HCT116 (cell line): ENCODE results near the gene RNF214. TPM values are rescaled to one million over a fixed set of nuclear protein-coding genes. Genes with fewer than 3 reads are reported as not detected.

ENCODE experiments used
- ATAC-seq: fragments of 200-7000 bp; cut with Tn5 transposase; 2 replicates; pipeline ENCODE4 v1.9.1; 2020; ENCODE audit warnings: mild to moderate bottlenecking, moderate library complexity
- BruUV-seq: library from RNA; stranded (reverse); fragments of 400-500 nt; replicated peaks from 2 replicates; lab custom pipeline; 2021; lab: Mats Ljungman, UMichigan
- CTCF ChIA-PET: fragments of 300-600 bp; sonication (Branson Sonifier 250); formaldehyde crosslinking; loops from one replicate; lab custom pipeline; 2021; ENCODE audit warnings: antibody characterized with exemption; lab: Charles Lee
- POLR2A ChIA-PET: fragments of 300-600, 350-600 bp; sonication (Branson Sonifier 250); formaldehyde crosslinking; loops from one replicate; lab custom pipeline; 2021; ENCODE audit warnings: antibody characterized with exemption; lab: Charles Lee
- RAD21 ChIA-PET, 2 experiments: fragments of 300-600 bp; sonication (Branson Sonifier 250); formaldehyde crosslinking; loops; one replicate each; lab custom pipeline; 2023; ENCODE audit warnings: low total read pairs in 2 of 2; ENCODE audit not compliant: uncharacterized antibody in 2 of 2, unreplicated experiment in 2 of 2, low non-redundant PET in 1 of 2; lab: Charles Lee
- DNase-seq: peaks from one replicate; pipeline ENCODE4 v3.0.0-alpha.2; 2010; ENCODE audit warnings: low read depth, low spot score
- H2AFZ ChIP-seq: fragments of 200-600 bp; shearing (Covaris generic), sonication (generic); 2 replicates; pipeline ENCODE4 v1.6.1; 2017; ENCODE audit warnings: low read depth, mixed run types, mixed read lengths, antibody characterized with exemption, low read length; ENCODE audit not compliant: poor library complexity, severe bottlenecking
- H3K27ac ChIP-seq: 2 replicates; pipeline ENCODE4 v1.5.1; 2012; ENCODE audit warnings: low read depth, low read length
- H3K27me3 ChIP-seq: fragments of 200-600 bp; sonication (generic); 2 replicates; pipeline ENCODE4 v1.6.1; 2016; ENCODE audit warnings: mixed run types, low read length, mixed read lengths; ENCODE audit not compliant: insufficient read depth
- H3K36me3 ChIP-seq, 2 experiments: fragments of 200-500 bp in 1 of 2; fragments of 200-600 bp in 1 of 2; sonication (Bioruptor generic) in 1 of 2; sonication (generic) in 1 of 2; 2 replicates each; pipeline versions ENCODE4 v1.5.1 to v1.6.1; 2014 to 2016; ENCODE audit warnings: low read length in 2 of 2, inconsistent platforms in 1 of 2, mixed read lengths in 1 of 2, mixed run types in 1 of 2; ENCODE audit not compliant: insufficient read depth in 2 of 2, control insufficient read depth in 1 of 2
- H3K4me1 ChIP-seq, 2 experiments: fragments of 200-600 bp in 1 of 2; sonication (generic) in 1 of 2; 2 replicates each; pipeline versions ENCODE4 v1.5.1 to v1.6.1; 2012 to 2017; ENCODE audit warnings: low read length in 2 of 2, inconsistent platforms in 1 of 2, mild to moderate bottlenecking in 1 of 2, mixed read lengths in 1 of 2, mixed run types in 1 of 2, moderate library complexity in 1 of 2; ENCODE audit not compliant: insufficient read depth in 2 of 2, control insufficient read depth in 1 of 2
- H3K4me2 ChIP-seq: fragments of 200-600 bp; sonication (generic); 2 replicates; pipeline ENCODE4 v1.6.1; 2017; ENCODE audit warnings: mixed run types, low read length, mixed read lengths
- H3K4me3 ChIP-seq, 2 experiments: fragments of 200-600 bp in 1 of 2; sonication (generic) in 1 of 2; replicated peaks in 1 of 2; 2 replicates each; pipeline ENCODE4 v1.5.1; 2011 to 2016; ENCODE audit warnings: low read length in 2 of 2, control low read depth in 1 of 2, low read depth in 1 of 2, mild to moderate bottlenecking in 1 of 2, mixed read lengths in 1 of 2, mixed run types in 1 of 2
- H3K79me2 ChIP-seq: fragments of 200-600 bp; sonication (generic); 2 replicates; pipeline ENCODE4 v1.6.1; 2017; ENCODE audit warnings: mild to moderate bottlenecking, mixed run types, low read length, moderate library complexity, mixed read lengths; ENCODE audit not compliant: insufficient read depth
- H3K9ac ChIP-seq: fragments of 200-600 bp; sonication (generic); 2 replicates; pipeline ENCODE4 v1.6.1; 2016; ENCODE audit warnings: low read length, mixed read lengths
- H3K9me2 ChIP-seq: fragments of 200-600 bp; sonication (generic), shearing (Covaris generic); 2 replicates; pipeline ENCODE4 v1.6.1; 2017; ENCODE audit warnings: mixed run types, mild to moderate bottlenecking, moderate library complexity; ENCODE audit not compliant: insufficient read depth
- H3K9me3 ChIP-seq, 2 experiments: fragments of 200-500 bp in 1 of 2; fragments of 200-600 bp in 1 of 2; sonication (Bioruptor generic) in 1 of 2; sonication (generic) in 1 of 2; 2 replicates each; pipeline ENCODE4 v1.6.1; 2014 to 2017; ENCODE audit warnings: low read length in 2 of 2, mixed read lengths in 2 of 2, inconsistent platforms in 1 of 2, low read depth in 1 of 2, mild to moderate bottlenecking in 1 of 2, mixed run types in 1 of 2, moderate library complexity in 1 of 2; ENCODE audit not compliant: control insufficient read depth in 1 of 2, insufficient read depth in 1 of 2
- H4K20me1 ChIP-seq: fragments of 200-600 bp; sonication (generic), shearing (Covaris generic); 2 replicates; pipeline ENCODE4 v1.6.1; 2017; ENCODE audit warnings: mixed run types, mild to moderate bottlenecking, moderate library complexity; ENCODE audit not compliant: insufficient read depth
- CEBPB ChIP-seq: IDR thresholded peaks from 2 replicates; pipeline ENCODE4 v1.6.1; 2012; ENCODE audit warnings: low read depth
- CTCF ChIP-seq, 3 experiments: fragments of 200-600 bp in 1 of 3; sonication (generic) in 1 of 3; IDR thresholded peaks in 2 of 3; conservative IDR thresholded peaks in 1 of 3; 2 replicates each; pipeline ENCODE4 v1.5.1; 2012 to 2017; ENCODE audit warnings: low read depth in 2 of 3, low read length in 2 of 3, antibody characterized with exemption in 1 of 3, borderline replicate concordance in 1 of 3, control low read depth in 1 of 3, mild to moderate bottlenecking in 1 of 3, mixed read lengths in 1 of 3, mixed run types in 1 of 3, moderate library complexity in 1 of 3; ENCODE audit not compliant: insufficient read depth in 1 of 3
- POLR2AphosphoS5 ChIP-seq: IDR thresholded peaks from 2 replicates; pipeline ENCODE4 v1.6.1; 2011; ENCODE audit warnings: mild to moderate bottlenecking, low read depth, low read length, moderate library complexity
- RAD21 ChIP-seq: IDR thresholded peaks from 2 replicates; pipeline ENCODE4 v1.6.1; 2012; ENCODE audit warnings: low read depth, mild to moderate bottlenecking
- SRF ChIP-seq: IDR thresholded peaks from 2 replicates; pipeline ENCODE4 v1.6.1; 2012; ENCODE audit warnings: low read depth
- intact Hi-C: fragments of 100-400 bp; cut with micrococcal nuclease; formaldehyde crosslinking; loops from 2 replicates; pipeline ENCODE4 v1.10.0; 2022
- total RNA-seq: library from RNA; stranded (reverse); gene quantifications from one replicate; pipeline ENCODE4 v1.2.1, GENCODE V29; 2021; ENCODE audit not compliant: unreplicated experiment
- TF ChIP-seq, protein P1 (sequence below): IDR thresholded peaks from 2 replicates; pipeline ENCODE4 v1.6.1; 2011; ENCODE audit warnings: mild to moderate bottlenecking, low read length, moderate library complexity; ENCODE audit not compliant: insufficient replicate concordance; ENCODE audit errors: extremely low read depth

RNF214 gene
- total RNA-seq, 1 experiment from 2014 or later = 29.3 TPM

- peak within 1 kb of the TSS in 1 of 2 experiments; percentile 28; a peak in 1 of 4 replicates for H3K4me3 ChIP-seq
- BruUV-seq = no TSS peak
Observed at GRCh38 chr11:117199053-117199915, 33.2 kb upstream of the RNF214 start, which contains the start of gene TAGLN. Gene TAGLN, plus strand, starts transcription at chr11:117199370. Its CDS starts 3,644 bp downstream, at chr11:117203014.

GRCh38 chr11:117199916-117200812 lies 32.3 kb upstream of the RNF214 start:
- Histone ChIP-seq H3K4me1 (peaks cover 13 to 26% of the 10 kb centered on the region in 2 experiments), H3K4me3 (no peak overlapping the region), H3K27ac (no peak overlapping the region), H3K9ac (no peak overlapping the region), H3K79me2 (no peaks in the 10 kb centered on the region), H3K36me3 (peaks cover 0 to 3% of the 10 kb centered on the region in 2 experiments; a peak in 1 of 4 replicates), H3K9me2 (no peaks in the 10 kb centered on the region), H3K9me3 (no peaks in the 10 kb centered on the region), H3K4me2 (no peak overlapping the region), H4K20me1 (no peaks in the 10 kb centered on the region)
- CTCF ChIA-PET = no interaction called here
- intact Hi-C loops = no loop called here
- no TSS peak for BruUV-seq
- POLR2A ChIA-PET = no interaction called here
- TF ChIP-seq CEBPB (no peak), CTCF (IDR thresholded peaks at IDR 0.05 in 2 of 3, conservative IDR thresholded peaks at IDR 0.05 in 1 of 3; ENCODE audit: borderline replicate concordance in 1 of 3, insufficient read depth in 1 of 3, low read depth in 2 of 3, low read length in 2 of 3) (no peak), POLR2AphosphoS5 (no peak)
- TF ChIP-seq, protein P1, sequence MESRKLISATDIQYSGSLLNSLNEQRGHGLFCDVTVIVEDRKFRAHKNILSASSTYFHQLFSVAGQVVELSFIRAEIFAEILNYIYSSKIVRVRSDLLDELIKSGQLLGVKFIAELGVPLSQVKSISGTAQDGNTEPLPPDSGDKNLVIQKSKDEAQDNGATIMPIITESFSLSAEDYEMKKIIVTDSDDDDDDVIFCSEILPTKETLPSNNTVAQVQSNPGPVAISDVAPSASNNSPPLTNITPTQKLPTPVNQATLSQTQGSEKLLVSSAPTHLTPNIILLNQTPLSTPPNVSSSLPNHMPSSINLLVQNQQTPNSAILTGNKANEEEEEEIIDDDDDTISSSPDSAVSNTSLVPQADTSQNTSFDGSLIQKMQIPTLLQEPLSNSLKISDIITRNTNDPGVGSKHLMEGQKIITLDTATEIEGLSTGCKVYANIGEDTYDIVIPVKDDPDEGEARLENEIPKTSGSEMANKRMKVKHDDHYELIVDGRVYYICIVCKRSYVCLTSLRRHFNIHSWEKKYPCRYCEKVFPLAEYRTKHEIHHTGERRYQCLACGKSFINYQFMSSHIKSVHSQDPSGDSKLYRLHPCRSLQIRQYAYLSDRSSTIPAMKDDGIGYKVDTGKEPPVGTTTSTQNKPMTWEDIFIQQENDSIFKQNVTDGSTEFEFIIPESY = no peak
- TF ChIP-seq, all 23 proteins: peak for 0
- H2AFZ ChIP-seq = no peak overlapping the region
- RAD21 ChIA-PET = no interaction called here
- ATAC-seq (no peak), DNase-seq (no peak)
- no peaks in the 10 kb centered on the region for H3K27me3 ChIP-seq

More at GRCh38 chr11:117199053-117199915, 33.2 kb upstream of the RNF214 start, which contains the start of gene TAGLN:
- Histone ChIP-seq H3K79me2 (no peaks in the 10 kb centered on the region), H3K36me3 (no peaks in the 10 kb centered on the region), H3K27me3 (no peaks in the 10 kb centered on the region), H3K9me3 (no peaks in the 10 kb centered on the region), H3K9me2 (no peaks in the 10 kb centered on the region), H3K27ac (peak within 1 kb of the TSS; percentile 34; the same call in 1 of the 2 replicates), H3K4me2 (peak within 1 kb of the TSS; percentile 58), H2AFZ (no peak within 1 kb of the TSS), H3K9ac (peak within 1 kb of the TSS; percentile 35), H4K20me1 (no peaks in the 10 kb centered on the region), H3K4me1 (peaks cover 13 to 26% of the 10 kb centered on the region in 2 experiments)
- DNase-seq = no peak
- POLR2A ChIA-PET = no interaction called here
- RAD21 ChIA-PET = no interaction called here
- intact Hi-C loops = no loop called here
- CTCF ChIA-PET = interaction anchor here (1.4 kb wide), 1 partner anchor 23 kb away, joined by 4 read pairs; no protein-coding TSS in a partner anchor
- ATAC-seq = peak; percentile 76
- TF ChIP-seq RAD21 = no peak
- TF ChIP-seq SRF = peak; percentile 84
